Colon (tissue), 2 donors: Measurements from ENCODE around the gene TBC1D3B.
"Not testable (repeated sequence)": the region's sequence is repeated elsewhere in the genome, so short reads cannot be mapped to it uniquely, and the experiment has no call there.

Source experiments
- FAIRE-seq: peaks from 2 replicates; lab custom pipeline; 2012; peaks lifted over from hg19 to GRCh38; lab: Jason Lieb, UNC
- donor health status: control.
- donor health status: control.

TBC1D3B gene

DNA sequence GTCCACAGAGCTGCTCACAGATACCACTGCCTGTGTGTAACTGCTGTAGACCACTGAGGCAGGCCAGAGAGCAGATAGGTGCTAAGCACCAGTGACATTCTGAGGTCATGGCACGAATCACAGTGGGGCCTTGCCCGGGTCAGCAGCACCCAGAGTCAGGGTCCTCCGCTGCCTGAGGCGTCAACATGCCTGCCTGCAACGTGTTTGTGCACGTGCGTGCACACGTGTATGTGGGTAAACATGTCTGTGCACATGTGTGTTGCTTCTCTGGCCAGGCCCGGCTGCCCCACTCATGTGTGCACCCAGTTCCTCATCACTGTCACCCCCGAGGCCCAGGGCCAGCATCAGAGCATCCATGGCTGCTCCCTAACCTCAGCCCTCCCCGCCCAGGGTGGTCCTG lies at the start of gene TBC1D3B:
TSS of gene TBC1D3B (minus strand) at position 101 of the 400 bp plus-strand sequence. CDS start 1,586 bp downstream, outside the sequence.
- FAIRE-seq, result not testable (repeated sequence)

DNA sequence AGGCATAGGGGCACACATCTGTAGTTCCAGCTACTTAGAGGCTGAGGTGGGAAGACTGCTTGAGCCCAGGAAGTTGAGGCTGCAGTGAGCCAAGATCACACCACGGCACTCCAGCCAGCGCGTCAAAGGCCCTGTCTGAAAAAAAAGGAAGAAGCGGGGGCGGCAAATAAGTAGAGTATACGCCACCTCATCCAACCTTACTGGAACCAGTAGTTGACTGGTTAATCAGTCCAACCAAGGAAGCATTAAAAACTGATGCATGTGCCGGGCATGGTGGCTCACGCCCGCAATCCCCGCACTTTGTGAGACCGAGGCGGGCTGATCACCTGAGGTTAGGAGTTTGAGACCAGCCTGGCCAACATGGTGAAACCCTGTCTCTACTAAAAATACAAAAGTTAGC lies 46.5 kb upstream of the TBC1D3B start:
- not testable (repeated sequence) for FAIRE-seq

DNA sequence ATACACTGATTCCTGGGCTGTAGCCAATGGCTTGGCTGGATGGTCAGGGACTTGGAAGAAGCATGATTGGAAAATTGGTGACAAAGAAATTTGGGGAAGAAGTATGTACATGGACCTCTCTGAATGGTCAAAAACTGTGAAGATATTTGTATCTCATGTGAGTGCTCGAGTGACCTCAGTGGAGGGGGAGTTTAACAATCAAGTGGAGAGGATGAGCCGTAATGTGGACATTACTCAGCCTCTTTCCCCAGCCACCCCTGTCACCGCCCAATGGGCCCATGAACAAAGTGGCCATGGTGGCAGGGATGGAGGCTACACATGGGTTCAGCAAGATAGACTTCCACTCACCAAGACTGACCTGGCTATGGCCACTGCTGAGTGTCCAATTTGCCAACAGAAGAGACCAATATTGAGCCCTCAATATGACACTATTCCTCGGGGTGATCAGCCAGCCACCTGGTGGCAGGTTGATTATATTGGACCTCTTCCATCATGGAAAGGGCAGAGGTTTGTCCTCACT lies 45.2 kb upstream of the TBC1D3B start:
- FAIRE-seq, result not testable (repeated sequence)

GRCh38 chr17:36220737-36221580 lies 44.5 kb upstream of the TBC1D3B start:
- not testable (repeated sequence) for FAIRE-seq

DNA sequence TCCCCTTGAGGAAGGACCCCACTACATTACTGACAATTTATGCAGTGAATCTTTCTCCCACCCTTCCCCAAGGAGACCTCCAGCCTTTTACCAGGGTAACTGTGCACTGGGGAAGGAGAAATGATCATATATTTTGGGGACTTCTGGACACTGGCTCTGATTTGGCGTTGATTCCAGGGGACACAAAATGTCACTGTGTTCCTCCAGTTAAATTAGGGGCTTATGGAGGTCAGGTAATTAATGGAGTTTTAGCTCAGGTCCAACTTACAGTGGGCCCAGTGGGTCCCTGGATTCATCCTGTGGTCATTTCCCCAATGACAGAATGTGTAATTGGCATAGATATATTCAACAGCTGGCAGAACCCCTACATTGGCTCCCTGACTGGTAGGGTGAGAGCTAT lies 43.1 kb upstream of the TBC1D3B start:
- FAIRE-seq, result not testable (repeated sequence)

DNA sequence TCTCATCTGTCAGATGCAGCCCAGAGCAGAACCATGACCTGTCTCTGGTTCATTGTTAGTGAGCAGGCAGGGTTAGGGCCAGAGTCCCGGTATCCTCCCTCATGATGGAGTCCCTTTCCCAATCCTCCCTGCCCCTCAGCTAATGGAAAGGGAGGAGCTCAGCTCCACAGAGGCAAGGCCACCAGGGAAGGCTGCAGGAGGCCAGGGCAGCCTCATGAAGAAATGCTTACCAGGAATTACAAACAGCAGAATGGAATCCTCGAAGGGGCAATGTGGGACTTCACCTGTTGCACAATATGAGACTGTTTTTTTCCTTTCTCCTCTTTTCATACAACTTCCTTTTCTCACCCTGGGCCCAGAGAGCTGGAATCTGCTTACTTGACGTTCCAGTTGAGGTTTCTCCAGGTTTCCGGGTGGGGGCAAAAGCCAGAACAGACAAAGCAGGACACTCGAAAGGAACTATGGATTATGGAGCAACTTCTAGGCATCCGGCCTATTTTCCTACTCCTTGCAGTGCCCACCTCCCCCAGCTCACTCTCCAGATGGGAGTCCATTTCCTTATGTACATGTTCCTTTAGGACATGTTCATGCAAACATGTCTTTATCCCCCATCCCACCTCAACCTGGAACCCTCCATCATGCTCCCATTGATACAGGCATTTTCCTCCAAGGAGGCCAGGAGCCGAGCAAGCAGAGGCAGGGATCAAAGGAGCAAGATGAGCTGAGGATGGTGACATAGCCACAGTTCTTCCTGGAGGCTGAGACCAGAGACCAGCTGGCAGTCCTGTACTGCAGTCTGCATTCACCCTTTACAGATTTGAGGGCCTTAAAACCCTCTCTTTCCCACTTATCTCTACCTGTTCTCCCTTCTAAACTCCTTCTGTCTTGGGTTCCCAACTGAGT lies 39.2 kb upstream of the TBC1D3B start:
- FAIRE-seq, result not testable (repeated sequence)

DNA sequence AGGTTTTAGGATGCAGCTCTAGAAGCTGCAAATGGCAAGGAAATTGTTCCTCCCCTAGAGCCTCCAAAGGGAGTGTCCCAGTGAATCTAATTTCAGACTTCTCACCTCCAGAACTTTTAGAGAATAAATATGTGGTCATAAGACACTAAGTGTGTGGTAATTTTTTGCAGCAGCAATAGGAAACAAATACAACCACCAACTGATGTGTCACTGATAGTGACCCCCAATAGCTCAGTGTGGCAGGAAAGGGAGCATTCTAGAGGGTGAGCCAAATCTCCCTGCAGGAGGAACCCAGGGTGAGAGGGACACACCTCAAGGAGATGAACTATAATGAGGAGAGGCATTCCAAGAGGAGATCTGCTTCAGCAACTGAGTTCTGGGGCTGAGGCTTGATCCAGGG lies 38.5 kb upstream of the TBC1D3B start:
- no peak for FAIRE-seq

DNA sequence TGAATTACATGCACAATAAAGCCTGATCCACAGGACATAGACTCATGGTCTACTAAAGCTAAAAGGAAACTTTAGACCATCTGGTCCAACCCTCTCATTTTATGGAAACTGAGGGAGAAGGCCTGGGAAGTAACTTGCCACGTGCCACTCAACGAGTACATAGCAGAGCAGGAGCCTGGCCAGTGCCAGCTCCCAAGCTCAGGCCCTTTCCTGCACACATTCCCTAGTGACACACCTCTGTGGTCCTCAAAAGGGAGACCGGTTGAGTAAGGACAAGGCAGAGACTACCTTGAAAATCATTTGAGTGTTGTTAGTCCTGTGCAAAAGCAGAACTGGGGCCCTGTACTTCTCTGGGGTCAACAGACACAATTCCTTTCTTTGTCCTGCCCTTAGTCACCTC lies 37.3 kb upstream of the TBC1D3B start:
- FAIRE-seq, result no peak

GRCh38 chr17:36212966-36213365 lies 36.5 kb upstream of the TBC1D3B start:
- FAIRE-seq, result no peak

- no peak for FAIRE-seq
These were observed 35.8 kb upstream of the TBC1D3B start for GRCh38 chr17:36212272-36212605.

GRCh38 chr17:36211484-36212271 lies 35.2 kb upstream of the TBC1D3B start:
- not testable (repeated sequence) for FAIRE-seq

DNA sequence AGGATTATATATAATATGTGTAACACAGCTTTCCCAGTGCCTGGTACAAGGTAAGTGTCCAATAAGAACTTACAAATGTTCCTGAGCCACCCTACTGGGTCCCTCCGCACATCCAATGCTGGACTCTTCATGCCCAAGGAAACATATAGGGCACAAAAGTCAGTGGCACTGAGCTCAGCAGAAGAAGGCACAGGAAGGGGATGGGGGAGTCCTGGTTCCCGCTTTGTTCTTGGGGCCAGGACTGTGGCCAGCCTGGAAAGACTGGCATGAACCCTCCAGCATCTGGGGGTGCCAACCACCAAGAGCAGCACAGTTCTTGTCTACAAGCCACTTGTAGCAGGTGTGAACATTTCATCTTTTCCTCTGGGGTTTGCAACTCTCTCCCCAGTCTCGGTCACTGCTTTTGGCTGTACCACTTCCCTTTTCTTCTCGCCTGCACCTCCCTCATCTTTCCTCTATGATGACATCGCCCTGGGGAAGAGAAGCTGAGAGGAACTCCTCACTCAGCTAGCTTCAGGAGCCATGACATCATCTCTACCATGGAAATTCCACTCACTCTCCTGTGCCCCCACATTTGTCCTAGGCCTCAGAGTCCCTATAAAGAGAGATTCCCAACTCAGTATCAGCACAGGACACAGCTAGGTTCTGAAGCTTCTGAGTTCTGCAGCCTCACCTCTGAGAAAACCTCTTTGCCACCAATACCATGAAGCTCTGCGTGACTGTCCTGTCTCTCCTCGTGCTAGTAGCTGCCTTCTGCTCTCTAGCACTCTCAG lies 34.2 kb upstream of the TBC1D3B start, which contains the start of gene CCL4L2:
TSS of gene CCL4L2 (plus strand) at position 625 of the 773 bp plus-strand sequence.
- FAIRE-seq, result not testable (repeated sequence)

GRCh38 chr17:36209575-36209974 lies 33.1 kb upstream of the TBC1D3B start:
- no peak for FAIRE-seq

- not testable (repeated sequence) for FAIRE-seq
These were observed 30.9 kb upstream of the TBC1D3B start for GRCh38 chr17:36207383-36207782.

- not testable (repeated sequence) for FAIRE-seq
These were observed 30.0 kb upstream of the TBC1D3B start for GRCh38 chr17:36206486-36206821.

- no peak for FAIRE-seq
These were observed 29.4 kb upstream of the TBC1D3B start for GRCh38 chr17:36205637-36206485.

GRCh38 chr17:36204724-36205500 lies 28.5 kb upstream of the TBC1D3B start:
- FAIRE-seq, result no peak

- FAIRE-seq, result no peak
These were observed 26.9 kb upstream of the TBC1D3B start for GRCh38 chr17:36203335-36203734.

GRCh38 chr17:36201506-36201905 lies 25.1 kb upstream of the TBC1D3B start:
- not testable (repeated sequence) for FAIRE-seq
